HG03378 (cell line): ENCODE results near the gene FOXK2.
"Not testable (repeated sequence)": the region's sequence is repeated elsewhere in the genome, so short reads cannot be mapped to it uniquely, and the experiment has no call there.

Source experiments
- ATAC-seq: cut with Tn5 transposase; IDR thresholded peaks from one replicate; pipeline ENCODE4 v1.9.1; 2021; ENCODE audit warnings: mild to moderate bottlenecking, moderate library complexity; ENCODE audit not compliant: unreplicated experiment

Gene FOXK2

DNA sequence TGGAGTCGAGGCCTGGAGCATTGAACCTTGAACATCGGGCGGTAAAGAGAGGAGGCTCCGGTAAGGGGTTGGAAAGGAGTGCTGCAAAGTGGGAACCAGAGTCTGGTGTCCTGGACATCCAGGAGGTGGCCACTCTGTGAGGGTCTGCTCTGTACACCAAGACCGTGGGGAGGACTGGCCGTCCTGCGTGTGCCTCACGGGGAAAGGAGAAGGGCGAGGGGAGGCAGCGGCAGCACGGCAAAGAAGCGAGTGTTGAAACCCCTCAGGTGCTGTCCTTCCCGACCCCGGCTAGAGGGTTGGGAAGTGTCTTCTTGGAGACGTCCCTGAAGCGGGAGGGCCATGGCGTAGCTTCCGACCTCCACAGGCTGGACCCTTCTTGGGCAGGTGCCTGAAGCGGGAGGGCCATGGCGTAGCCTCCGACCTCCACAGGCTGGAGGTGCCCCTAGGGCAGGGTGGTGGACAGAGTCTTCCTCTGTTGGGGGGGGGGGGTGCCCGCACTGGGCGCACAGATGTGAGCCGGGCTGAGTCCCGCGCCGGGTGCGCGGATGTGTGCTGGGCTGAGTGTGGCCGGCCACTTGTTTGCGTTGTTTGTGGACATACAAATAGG, 42.0 kb downstream of the FOXK2 start:
- ATAC-seq: no peak

DNA sequence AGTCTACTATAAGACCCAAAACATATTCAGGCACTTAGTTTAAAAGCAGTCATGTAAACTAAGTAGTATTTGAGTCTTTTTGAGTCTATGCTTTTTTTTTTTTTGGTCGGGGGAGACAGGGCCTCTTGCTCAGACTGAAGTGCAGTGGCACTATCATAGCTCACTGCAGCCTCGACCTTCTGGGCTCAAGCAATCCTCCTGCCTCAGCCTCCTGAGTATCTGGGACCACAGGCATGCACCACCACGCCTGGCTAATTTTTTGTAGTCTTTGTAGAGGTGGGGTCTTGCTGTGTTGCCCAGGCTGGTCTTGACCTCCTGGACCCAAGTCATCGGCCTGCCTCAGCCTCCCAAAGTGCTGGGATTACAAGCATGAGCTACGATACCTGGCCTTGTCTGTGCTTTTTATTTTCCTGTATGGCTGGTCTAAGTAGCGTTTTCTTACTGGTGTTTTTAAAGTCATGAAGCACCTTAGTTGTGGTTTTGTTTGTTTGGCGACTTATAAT, 43.2 kb downstream of the FOXK2 start:
- ATAC-seq: not testable (repeated sequence)

DNA sequence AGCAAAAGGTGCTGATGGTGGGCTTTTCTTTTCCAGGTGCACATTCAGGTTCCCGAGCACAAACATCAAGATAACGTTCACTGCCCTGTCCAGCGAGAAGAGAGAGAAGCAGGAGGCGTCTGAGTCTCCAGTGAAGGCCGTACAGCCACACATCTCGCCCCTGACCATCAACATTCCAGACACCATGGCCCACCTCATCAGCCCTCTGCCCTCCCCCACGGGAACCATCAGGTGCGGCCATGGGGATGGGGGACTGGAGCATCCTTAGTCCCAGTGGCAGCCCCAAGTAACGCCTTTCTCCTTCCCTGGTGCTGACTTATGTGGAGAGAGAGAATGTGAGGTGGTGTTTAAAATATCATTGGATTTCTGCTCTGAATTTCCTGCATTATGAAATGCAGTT, 43.8 kb downstream of the FOXK2 start:
- ATAC-seq: no peak

DNA sequence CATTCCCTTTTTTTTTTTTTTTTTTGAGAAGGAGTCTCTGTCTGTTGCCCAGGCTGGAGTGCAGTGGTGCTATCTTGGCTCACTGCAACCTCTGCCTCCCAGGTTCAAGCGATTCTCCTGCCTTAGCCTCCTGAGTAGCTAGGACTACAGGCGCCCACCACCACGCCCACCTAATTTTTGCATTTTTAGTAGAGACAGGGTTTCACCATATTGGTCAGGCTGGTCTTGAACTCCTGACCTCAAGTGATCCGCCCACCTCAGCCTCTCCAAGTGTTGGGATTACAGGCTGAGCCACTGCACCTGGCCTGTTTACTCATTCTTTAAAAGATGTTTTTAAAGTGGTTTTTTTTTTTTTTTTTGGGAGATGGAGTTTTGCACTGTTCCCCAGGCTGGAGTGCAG, 44.2 kb downstream of the FOXK2 start:
- not testable (repeated sequence) for ATAC-seq

DNA sequence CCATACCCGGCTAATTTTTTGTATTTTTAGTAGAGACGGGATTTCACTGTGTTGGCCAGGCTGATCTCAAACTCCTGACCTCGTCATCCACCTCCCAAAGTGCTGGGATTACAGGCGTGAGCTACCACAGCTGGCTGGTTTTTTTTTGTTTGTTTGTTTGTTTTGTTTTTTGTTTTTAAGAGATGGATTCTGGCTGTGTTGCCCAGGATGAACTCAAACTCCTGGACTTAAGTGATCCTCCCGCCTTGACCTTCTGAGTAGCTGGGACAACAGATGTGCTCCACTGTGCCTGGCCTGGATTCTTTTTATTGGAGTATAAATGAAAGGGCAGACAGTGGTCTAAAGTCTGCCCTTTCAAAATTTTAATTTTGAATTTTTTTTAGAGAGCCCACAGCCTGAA, 44.7 kb downstream of the FOXK2 start:
- no peak for ATAC-seq

DNA sequence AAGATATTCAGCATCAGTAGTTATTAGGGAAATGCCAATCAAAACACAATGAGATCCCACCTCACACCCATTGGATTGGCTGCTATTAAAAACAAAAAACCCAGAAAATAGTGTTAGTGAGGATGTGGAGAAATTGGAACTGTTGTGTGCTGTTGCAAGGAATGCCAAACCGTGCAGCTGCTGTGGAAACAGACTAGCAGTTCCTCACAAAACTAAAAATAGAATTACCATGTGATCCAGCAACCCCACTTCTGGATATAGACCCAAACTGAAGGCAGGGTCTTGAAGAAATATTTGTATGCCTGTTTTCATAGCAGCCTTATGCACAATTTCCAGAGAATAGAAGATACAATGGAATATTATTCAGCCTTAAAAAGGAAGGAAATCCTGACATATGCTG, 46.0 kb downstream of the FOXK2 start:
- no peak for ATAC-seq

DNA sequence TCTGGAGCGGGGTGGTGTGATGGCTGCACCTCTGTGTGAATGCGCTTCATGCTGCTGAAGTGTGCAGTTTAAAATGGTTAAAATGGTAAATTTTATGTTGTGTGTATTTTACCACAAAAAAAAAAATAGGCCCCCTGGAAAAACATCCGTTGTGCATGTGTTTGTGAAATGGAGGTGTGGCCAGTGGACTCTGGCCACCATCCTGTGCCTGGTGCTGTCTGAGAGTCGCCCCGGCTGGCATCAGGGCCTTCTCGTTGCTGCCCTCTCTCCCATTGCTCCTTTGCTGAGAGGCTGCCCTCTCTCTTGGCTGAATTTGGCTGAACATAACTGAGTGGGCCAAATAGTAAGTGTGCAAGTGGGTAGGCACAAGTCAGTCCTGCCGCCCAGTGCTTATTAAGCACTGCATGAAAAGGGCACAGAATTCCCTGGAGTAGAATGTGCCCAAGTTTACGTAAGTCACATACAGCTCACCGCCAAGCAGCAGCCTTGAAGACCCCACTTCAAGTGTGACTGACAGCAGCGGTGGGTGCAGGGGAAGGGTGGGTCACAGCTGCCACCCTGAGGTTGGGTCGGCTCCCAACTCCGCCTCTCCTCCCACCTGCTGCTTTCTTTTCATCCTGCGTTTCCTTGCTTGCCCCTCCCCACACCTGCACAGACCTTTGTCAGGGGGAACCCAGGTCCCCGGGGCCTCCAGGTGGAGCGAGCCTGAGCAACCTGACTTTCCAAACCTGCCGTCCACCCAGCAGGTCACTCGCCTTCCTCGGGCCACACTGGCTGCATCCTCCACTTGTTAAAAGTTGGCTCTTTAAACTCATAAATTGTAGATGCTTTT, 46.8 kb downstream of the FOXK2 start:
- ATAC-seq: no peak

DNA sequence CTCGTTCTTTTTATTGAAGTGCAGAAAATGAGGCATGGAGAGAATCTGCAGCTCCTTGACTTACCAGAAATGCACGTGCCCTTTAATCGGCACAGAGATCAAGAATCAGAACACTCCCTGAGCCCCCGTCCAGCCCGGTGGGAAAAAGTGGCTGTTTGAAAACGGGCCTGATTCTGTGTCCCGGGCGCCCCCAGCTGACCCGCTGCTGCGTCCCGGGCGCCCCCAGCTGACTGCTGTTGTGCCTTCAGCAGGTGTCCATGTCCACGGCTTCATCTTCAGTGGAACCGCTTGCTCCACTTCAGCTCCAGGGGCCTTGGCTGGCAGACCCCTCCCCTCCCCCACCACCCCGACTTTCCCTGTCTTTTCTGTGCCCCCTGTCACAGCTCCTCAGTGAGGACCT, 47.8 kb downstream of the FOXK2 start:
- ATAC-seq: no peak

DNA sequence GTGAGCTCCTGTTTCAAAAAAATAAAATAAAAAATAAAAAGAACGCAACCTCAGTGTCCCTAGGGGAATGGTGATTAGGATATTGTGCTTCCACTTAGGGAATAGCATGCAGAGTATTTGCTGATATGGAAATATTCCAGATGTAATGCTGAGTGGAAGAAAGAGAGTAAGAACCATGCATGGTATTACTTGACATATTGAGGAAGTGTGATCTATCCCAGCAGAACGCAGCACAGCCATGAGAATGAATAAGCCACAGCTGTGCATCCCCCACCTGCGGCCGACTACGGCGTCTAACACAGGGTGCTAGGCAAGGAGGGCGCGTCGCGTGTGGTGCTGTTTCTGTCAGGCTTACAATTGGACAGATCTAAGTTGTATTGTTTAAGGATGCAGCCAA, 49.5 kb downstream of the FOXK2 start:
- ATAC-seq: no peak

DNA sequence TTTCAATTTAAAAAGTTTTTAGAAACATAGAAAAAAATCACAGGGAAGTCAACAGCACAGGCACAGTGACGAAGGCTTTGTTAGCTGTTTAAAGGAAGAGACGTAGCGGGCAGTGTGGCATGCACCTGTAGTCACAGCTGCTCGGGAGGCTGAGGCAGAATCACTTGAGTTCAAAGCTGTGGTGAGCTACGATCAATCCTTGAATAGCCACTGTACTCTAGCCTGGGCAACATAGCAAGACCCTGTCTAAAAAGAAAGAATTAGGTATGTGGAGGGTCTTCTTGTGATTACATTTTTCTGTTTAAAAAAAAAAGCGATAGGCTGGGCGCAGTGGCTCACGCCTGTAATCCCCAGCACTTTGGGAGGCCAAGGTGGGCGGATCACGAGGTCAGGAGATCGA, 50.1 kb downstream of the FOXK2 start:
- no peak for ATAC-seq

DNA sequence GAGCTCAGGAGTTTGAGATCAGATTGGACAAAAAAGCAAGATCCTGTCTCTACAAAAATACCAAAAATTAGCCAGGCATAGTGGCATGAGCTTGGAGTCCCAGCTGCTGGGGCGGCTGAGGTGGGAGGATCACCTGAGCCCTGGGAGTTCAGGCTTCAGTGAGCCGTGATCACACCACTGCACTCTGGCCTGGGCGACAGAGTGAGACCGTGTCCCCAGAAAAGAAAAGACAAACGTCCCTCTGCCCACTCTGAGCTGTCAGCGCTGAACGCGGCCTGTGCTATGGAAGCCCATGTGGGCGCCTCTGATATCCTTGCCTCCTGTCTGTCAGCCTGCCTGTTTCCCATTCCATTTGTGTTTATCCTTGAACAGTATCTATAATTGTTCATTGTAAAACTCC, 50.7 kb downstream of the FOXK2 start:
- no peak for ATAC-seq

DNA sequence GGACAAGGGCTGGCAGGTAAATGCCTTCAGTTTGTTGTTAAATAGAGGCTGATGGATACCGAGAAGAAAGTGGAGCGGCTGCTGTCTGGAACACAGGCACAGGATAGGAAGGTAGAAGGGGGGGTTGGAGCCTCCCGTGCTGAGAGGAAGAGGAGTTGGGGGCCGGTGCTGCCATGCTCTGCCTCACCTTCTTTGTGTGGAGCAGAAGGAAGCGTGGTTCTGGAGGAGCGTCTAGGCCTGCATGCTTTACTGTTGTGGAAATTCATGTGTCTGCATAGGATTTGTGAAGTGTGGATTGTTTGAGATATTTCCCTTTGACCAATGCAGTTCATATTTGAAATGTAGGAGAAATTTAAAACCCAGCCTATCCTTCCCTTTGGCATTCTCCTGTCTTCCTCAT, 52.3 kb downstream of the FOXK2 start:
- no peak for ATAC-seq

DNA sequence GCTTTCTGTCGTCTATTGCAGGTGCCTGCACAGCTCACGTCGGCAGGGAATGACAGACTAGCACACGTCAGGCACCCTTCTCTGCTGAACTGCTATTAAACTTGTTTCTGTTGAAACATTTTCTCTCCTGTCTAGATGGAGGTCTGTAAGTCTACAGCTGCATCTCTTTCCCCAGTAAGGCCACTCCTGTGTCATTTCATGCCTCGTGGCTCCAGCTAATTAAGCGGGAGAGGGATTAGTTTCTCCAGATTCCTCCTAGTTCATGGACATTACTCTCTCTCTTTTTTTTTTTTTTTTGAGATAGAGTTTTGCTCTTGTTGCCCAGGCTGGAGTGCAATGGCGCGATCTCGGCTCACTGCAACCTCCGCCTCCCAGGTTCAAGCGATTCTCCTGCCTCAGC, 54.5 kb downstream of the FOXK2 start:
- ATAC-seq: no peak

DNA sequence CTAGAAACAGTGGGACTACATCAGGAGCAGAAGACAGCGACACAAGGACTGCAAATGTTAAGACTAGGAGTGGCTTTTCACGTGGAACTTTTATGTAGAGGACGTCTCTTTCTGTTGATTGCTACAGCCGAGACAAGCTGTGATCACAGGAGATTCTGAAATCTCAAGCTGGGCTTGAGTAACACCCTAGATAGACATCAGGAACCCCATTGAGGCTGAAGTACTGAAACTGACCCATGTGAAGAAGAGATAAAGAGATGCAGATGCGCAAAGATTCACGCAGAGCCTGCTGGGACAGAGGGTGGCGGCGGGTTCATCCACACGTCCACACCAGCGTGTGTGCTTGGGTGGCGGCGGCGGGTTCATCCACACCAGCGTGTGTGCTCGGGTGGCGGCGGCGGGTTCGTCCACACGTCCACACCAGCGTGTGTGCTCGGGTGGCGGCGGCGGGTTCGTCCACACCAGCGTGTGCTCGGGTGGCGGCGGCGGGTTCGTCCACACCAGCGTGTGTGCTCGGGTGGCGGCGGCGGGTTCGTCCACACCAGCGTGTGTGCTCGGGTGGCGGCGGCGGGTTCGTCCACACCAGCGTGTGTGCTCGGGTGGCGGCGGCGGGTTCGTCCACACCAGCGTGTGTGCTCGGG, 56.2 kb downstream of the FOXK2 start:
- ATAC-seq: not testable (repeated sequence)

DNA sequence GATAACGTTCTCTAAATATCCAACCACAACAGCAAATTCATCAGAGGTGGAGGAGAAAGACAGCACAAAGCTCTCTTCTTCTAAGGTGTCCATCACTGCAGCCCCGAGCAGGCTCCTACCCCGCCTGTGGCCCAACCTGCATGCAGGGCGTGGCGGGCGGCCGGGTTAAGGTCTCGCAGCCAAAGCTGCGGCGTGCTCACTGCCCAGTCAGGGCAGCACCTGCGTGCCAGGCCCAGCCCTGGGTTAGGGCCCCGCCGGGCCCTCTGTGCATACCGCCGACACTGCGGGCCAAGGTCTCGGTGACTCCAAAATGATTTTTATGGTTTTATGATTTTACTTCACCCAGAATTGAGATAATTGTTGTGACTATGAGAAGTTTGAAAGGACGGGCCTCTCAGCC, 57.8 kb downstream of the FOXK2 start:
- no peak for ATAC-seq

DNA sequence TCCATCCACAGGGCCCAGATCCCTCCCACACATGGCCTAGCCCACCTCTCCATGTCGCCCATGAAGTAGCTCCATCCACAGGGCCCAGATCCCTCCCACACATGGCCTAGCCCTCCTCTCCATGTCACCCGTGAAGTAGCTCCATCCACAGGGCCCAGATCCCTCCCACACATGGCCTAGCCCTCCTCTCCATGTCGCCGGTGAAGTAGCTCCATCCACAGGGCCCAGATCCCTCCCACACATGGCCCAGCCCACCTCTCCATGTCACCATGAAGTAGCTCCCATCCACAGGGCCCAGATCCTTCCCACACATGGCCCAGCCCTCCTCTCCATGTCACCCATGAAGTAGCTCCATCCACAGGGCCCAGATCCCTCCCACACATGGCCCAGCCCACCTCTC, 60.4 kb downstream of the FOXK2 start:
- not testable (repeated sequence) for ATAC-seq

DNA sequence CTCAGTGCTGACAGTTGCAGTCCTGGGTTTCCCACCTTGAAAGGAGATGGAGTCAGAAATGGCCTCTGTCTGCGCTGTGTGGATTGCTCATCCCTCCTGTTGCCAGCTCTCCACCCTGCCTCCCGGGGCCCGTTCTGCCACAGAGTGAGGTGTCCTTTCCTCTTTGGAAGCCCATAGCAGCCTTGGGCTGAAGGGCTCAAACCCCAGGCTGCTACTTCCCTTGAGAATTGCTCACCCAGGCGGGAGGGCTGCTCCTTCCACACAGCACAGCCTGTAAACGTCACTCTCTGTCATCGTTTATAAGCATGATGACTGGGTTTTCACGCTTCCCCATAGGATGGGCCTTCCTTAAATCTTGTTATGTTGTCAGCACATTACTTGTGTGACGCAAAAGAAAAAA, 62.7 kb downstream of the FOXK2 start:
- ATAC-seq: no peak

DNA sequence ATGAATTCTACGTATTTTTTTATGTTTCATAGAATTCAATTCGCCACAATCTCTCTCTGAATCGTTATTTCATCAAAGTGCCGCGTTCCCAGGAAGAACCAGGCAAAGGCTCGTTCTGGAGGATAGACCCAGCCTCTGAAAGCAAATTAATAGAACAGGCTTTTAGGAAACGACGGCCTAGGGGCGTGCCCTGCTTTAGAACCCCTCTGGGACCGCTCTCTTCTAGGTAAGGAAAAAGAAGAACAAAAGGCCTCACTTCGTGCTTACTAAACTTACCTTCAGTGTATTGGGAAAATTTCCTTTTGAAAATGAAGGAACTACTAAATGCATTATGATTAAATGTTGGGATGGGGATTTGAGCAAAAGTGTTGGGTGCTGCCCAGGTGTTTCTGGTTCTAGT, 63.2 kb downstream of the FOXK2 start:
- ATAC-seq: no peak

DNA sequence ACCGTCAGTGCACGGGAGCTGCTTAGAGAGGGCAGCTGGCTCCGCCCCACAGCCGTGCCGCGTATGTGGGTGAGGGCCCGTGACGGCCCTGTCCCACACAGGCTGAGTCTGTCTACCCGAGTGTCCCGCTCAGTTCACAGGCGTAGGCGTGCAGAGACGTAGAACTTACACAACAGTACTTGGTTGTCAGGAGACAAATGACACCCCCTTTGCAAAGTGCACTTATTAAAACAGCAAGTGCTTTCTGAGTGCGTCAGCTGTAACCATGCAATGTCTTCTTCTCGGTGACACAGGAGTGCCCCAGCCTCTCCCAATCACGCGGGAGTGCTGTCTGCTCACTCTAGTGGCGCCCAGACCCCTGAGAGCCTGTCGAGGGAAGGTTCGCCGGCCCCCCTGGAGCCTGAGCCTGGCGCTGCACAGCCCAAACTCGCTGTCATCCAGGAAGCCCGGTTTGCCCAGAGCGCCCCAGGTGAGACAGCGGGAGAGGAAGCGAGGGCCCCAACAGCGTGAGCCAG, 64.2 kb downstream of the FOXK2 start:
- ATAC-seq: no peak

DNA sequence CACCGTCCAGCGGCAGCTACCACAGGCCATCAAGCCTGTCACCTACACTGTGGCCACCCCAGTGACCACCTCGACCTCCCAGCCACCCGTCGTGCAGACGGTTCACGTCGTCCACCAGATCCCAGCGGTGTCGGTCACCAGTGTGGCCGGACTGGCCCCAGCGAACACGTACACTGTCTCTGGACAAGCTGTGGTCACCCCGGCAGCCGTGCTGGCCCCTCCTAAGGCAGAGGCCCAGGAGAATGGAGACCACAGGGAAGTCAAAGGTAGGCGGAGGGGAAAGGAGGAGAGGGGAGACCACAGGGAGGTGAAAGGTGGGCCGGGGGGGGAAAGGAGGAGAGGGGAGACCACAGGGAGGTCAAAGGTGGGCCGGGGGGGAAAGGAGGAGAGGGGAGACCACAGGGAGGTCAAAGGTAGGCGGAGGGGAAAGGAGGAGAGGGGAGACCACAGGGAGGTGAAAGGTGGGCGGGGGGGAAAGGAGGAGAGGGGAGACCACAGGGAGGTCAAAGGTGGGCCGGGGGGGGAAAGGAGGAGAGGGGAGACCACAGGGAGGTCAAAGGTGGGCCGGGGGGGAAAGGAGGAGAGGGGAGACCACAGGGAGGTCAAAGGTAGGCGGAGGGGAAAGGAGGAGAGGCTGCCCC, 66.5 kb downstream of the FOXK2 start:
- ATAC-seq: not testable (repeated sequence)

DNA sequence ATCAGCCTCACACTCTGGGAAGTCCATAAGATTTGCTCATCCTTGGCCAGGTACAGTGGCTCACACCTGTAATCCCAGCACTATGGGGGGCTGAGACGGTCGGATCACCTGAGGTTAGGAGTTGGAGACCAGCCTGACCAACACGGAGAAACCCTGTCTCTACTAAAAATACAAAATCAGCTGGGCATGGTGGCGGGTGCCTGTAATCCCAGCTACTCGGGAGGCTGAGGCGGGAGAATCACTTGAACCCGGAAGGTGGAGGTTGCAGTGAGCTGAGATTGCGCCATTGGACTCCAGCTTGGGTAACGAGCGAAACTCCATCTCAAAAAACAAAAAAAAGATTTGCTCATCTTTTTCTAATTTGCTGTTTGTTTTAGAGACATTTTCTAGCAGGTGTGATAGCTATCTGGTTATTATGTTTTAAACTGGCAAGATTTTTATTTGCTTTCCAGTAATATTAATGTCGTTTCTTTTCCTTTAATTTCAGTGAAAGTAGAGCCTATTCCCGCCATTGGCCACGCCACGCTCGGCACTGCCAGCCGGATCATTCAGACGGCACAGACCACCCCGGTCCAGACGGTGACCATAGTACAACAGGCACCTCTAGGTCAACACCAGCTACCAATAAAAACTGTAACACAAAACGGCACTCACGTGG, 67.2 kb downstream of the FOXK2 start:
- no peak for ATAC-seq
